SK-N-SH (cell line): Measurements from ENCODE around the gene JAK1.

Experiments
- CHD2 ChIP-seq: fragments of 150-350 bp; IDR thresholded peaks from 2 replicates; pipeline ENCODE4 v1.6.1; 2018; ENCODE audit warnings: low read length; ENCODE audit not compliant: partially characterized antibody
- CTCF ChIP-seq: fragments of 200-600 bp; sonication (generic); IDR thresholded peaks from 2 replicates; pipeline ENCODE4 v1.6.1; 2017; ENCODE audit warnings: antibody characterized with exemption, mild to moderate bottlenecking, moderate library complexity
- FOSL2 ChIP-seq: IDR thresholded peaks from 2 replicates; pipeline ENCODE4 v1.4.0; 2012; ENCODE audit warnings: low read depth, mild to moderate bottlenecking, moderate library complexity, borderline replicate concordance
- POLR2AphosphoS5 ChIP-seq: IDR thresholded peaks from 2 replicates; pipeline ENCODE4 v1.6.1; 2012; ENCODE audit warnings: low read depth, low read length

- TF ChIP-seq CTCF (no peak), FOSL2 (no peak), POLR2AphosphoS5 (no peak), CHD2 (no peak)
These were observed 50.7 kb downstream of the JAK1 start for GRCh38 chr1:64915381-64916274.
